ENCODE measurements around the gene SLC6A3.

GRCh38 chr5:1412621-1413020 is 32.6 kb downstream of the SLC6A3 start:
- no peak for TF ChIP-seq CTCF (IDR thresholded peaks at IDR 0.05)
- TF ChIP-seq POLR2A (IDR thresholded peaks at IDR 0.05) = no peak

Data from uterus (tissue), 2 donors.